Stimulated activated naive CD4-positive, alpha-beta T cell treated with Interleukin-2 at 50 U/mL for 16 hours (primary cell): ENCODE data around the gene TEX2.
A peak's percentile ranks its signal among the peaks of the same experiment; 100 is the strongest.

Experiments
- DNase-seq: peaks from one replicate; lab custom pipeline; 2025; lab: John Stamatoyannopoulos, UW

Gene TEX2

GRCh38 chr17:64158406-64158805 lies 104.7 kb downstream of the TEX2 start:
- no peak for DNase-seq

DNA sequence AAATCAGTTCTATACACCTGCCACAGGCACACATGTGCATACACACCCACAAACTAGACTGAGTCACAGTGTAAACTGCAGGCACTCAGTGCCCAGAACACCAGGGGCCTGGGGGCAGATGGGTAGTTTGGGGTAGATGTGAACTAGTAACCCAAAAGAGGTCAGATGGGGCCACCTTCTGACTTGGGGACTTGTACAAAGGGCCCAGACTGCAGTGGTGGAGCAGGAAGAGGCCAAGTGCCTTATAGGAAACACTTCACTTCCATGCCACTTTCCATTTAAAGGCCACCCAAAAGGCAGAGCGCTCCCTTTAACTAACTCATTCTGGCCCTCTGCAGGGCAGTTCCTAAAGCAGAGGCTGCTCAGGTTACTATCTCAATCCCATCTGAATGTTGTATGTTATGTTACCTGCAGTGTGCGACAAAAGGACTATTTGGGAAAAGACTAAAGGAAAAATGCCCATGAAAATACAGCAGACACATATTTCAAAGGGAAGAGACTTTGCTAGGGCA lies 105.3 kb downstream of the TEX2 start:
- no peak for DNase-seq

GRCh38 chr17:64156670-64157069 lies 106.4 kb downstream of the TEX2 start:
- no peak for DNase-seq

GRCh38 chr17:64155751-64156544 lies 107.1 kb downstream of the TEX2 start:
- DNase-seq, result no peak

GRCh38 chr17:64155129-64155528 lies 107.9 kb downstream of the TEX2 start:
- DNase-seq, result no peak

- DNase-seq, result no peak
These were observed 108.3 kb downstream of the TEX2 start for GRCh38 chr17:64154717-64155116.

DNA sequence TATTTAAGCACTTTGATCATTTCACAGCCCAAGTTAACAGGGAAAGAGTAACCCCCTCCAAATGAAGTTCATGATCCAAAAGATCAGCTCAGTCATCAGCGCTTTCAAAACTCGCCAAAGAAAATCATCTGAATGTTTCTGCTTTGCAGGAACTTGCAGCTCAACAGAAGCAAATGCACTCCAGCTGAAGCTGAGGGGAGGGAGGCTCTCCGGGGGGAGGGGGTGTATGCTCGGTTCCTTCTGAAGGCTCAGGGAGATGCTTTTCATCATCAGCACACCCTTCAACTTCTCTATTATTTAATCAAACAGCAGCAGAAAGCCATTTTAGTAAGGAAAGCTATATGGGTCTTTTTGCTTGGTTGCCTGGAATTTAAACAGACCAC lies 108.8 kb downstream of the TEX2 start:
- DNase-seq, result no peak

DNA sequence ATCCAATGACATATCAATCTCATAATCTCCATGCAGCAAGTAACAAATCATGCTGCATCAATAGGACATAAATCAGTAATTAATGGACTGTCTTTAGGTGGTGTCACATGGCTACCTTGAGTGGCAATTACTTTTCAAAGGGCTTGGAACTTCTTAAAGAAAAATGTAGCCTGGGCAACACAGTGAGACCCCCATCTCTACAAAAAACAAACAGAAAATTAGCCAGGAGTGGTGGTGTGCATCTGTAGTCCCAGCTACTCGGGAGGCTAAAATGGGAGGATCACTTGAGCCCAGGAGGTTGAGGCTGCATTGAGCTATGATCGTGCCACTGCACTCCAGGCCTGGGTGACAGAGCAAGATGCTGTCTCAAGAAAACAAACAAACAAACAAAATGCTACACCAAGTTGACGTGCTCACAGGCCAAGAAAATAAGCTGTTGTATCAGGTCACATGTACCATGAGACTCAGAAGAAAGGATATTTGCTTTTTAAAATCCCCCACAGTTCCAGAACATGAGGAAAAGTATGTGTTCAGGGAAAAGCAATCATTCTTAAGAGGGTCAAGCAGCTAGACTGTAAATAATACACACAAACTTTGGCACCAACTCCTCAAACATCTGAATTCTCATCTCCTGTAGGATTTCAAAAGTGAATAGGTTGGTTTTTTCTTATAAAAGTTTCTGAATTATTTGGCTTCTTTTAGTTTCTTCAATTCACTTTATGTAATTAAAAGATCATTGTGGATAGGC lies 109.3 kb downstream of the TEX2 start:
- DNase-seq, result no peak

DNA sequence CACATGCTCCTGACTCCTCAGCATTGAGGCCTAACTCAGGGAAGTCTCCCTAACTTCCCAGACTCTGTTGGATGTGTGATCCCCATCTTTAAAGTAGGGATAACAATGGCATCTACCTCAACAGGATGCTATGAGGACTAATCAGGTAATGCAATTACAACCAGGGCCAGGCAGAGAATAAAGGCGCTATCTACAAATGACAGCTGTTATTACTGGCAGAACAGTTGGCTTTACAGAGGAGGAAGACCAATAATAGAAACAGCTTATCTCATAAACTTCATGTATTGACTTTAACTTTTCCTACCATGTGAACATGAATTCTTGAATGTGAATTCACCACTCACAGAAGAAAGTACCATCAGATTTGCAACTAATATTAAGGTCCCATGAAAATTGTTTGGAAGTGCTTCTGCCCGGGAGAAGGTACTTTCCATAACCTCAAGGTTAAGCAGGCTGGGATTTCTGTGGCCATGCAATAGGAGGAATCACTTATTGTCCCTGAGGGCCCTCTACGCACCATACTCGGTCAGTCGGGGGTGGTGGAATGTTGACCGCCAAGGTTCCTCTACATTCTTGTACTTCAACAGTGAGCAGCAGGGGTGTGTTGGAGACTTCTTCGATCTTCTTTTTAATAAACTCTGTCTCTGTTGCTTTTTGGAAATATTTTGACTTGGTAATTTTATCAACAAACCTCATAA lies 110.5 kb downstream of the TEX2 start:
- DNase-seq, result no peak

DNA sequence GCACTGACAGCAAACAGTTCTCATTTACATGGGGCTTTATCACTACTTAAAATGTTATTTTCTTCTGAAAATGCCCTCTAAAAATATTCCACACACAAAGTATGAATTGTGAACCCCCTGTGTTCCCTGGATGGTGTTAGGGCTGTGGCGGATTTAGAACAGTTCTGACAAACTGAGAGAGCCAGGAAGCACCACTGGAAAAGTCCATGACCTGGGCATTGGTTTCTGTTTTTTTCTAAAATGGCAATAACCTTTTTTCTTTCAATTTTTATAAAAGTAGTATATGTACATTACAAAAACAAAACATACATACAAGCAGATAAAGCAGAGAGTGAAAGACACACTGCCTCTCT lies 112.1 kb downstream of the TEX2 start:
- no peak for DNase-seq

DNA sequence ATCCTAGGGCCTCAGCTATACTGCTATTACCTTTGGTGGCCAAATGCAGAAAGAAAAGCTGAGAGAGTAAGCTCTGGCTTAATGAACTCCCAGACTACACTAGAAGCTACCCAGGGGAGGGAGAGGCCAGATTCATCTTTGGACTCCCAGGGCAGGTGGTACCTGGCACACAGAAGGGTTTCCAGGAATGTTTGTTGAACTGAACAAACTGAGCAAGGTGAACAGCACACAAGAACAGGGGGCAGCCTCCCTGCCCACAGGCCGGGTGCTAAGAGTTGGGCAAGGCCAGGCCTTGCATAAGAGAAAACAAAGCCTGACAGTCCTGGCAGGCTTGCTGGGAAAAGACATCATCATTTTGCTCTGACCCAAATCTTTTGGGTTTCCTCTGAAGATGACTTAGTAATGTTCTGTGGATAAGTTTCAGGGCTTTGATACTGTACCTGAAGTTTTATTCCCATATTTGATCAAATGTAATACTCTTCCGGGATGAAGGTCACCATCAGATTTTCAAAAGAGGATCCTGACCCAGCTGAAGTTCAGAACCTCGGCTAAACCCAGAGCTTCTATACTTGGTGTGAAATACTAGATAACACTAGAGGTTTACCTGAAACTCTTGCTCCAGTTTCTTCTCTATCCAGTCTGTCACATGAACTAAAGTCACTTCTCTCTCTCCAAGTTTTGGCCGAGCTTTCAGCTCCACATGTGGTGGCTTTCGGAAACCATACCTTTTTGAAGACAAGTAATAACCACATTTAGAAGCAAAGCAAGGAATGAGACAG lies 112.6 kb downstream of the TEX2 start:
- no peak for DNase-seq

GRCh38 chr17:64149196-64149595 lies 113.9 kb downstream of the TEX2 start:
- no peak for DNase-seq

- no peak for DNase-seq
These were observed 114.4 kb downstream of the TEX2 start for GRCh38 chr17:64148699-64149098.

DNA sequence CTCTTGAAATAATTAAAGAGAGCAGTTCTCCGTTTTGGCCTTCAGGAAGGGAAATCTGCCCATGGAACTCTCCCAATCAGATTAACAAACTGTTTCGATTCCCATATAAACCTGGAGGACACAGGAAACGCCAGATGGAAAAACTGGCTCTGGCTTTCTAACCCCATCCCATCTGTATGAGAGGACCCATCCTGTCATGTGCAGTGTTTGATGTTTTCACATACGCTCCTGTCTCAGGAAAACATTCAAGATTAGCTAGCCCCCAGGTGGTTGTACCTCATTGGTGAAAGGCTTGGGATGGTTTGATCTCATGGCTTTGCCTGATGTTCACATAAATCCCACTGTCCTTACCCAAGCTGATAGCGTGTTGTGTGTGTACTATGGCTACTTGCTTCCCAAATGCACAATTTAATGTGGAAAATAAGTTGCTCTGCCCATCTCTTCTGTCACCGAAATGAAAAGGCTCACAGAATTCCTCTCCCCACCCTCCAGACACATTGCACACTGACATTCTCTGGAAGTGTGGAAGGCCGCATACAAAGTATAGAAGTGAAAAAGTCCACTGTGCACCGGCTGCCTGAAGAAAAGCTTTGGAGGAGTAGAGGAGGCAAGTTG lies 114.9 kb downstream of the TEX2 start:
- DNase-seq, result no peak

DNA sequence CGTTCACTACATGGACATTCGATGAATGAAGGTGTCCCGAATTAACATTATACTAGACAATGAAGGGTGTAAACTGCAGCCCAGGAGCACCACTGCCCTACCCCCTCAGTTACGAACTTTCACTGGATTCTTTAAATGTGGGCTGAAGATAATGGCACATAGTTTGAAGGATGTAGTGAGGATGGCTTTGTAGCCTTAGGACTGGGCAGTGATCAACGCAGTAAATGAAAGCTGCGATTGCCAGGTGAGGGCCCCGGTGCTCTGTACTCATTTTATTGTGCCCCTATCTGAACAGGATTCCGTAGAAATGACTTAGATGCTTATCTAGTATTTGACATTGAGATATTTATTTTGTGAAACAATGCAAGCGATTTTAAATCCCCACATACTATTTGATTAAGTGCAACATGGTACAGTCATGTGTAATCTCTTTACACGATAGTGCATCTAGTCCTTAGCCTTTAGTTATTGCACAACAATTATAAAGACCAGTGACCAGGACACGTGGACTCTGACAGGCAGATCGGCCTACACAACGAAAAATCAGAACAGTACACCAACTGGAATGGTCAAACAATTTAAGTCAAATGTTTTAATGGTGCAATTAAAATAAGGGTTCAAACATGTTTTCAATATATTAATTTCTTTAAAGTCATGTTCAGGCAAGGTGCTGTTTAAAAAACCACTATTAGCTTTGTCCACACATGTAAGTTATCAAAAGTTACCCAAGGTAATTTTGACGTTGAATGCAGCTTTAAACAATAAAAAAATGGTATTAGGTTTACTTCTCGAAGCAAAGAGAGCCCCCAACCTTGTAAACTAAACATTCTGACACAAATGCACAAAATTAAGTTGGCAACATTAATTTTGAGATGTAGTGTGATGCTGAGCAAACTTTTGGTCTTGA lies 115.7 kb downstream of the TEX2 start:
- no peak for DNase-seq

DNA sequence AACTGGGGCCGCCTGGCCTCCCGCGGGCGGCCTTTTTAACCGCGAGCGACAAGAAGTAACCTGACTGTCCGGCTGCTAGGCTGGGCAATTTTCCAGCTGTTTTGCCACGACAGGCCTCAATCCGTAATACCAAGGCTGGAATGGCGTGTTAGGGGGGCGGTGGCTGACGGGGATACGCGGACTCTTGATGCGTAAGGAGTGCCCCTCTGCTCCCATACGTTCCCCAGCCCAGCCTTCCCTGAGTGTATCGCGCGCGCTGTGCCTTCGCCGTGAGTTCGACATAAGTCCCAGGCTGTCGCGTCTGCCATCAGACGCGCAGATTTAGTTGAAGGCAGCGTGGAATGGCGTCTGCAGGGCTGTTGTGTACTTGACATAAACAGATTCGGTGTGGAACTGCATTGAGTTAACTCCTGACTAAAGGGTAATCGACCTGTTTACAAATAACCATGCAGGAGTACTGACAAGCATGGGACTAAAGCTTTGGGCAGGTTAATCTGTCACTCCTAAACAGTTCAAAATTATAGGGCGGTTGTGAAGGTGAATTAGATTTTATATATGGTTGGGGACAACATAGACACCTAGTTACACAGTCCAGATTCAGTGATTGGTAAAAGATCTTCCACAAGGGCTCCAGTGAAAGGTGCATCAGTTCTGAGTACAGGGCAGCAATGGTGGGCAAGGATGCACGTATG lies 116.5 kb downstream of the TEX2 start:
- peak; percentile 41 for DNase-seq

DNA sequence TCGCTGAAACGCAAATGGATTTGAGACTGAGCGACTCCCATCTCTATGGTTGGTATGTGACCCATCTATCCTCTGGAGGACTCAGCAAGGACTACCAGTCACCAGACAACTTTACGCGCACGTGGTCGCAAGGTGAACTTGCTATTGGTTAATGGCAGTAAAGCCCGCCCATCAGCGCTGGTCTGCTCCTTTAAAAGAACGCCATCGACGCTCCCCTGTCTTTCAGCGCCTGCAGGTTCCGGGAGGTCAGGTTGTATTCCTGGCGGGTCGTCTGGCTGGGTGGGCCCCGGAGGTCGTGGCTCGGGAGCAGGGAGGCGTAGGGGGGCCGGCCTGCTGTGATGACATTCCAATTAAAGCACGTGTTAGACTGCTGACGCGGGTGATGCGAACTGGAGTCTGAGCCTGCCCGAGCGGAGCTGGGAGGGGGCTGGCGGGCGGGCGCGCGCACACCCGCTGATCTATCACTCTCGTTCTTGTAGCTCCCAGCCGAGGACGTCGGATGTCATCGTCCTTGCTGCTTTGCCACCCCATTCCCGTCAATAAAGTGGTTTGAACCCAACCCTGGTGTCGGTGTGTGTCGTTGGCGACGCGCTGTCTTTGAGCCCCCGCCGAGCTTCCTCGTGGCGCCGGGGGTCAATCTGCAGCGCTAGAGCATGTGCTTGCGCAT lies 117.2 kb downstream of the TEX2 start:
- peak; percentile 95 for DNase-seq

GRCh38 chr17:64145375-64145750 lies 117.7 kb downstream of the TEX2 start:
- no peak for DNase-seq

- no peak for DNase-seq
These were observed 123.5 kb downstream of the TEX2 start for GRCh38 chr17:64139542-64139941.
